ENCODE results near the gene NEAT1. TPM values are rescaled to one million over a fixed set of nuclear protein-coding genes. Genes with fewer than 3 reads are reported as not detected.

Gene NEAT1
- total RNA-seq, 4 donors from 2014 or later, result 370 to 782 (median 680) TPM

DNA sequence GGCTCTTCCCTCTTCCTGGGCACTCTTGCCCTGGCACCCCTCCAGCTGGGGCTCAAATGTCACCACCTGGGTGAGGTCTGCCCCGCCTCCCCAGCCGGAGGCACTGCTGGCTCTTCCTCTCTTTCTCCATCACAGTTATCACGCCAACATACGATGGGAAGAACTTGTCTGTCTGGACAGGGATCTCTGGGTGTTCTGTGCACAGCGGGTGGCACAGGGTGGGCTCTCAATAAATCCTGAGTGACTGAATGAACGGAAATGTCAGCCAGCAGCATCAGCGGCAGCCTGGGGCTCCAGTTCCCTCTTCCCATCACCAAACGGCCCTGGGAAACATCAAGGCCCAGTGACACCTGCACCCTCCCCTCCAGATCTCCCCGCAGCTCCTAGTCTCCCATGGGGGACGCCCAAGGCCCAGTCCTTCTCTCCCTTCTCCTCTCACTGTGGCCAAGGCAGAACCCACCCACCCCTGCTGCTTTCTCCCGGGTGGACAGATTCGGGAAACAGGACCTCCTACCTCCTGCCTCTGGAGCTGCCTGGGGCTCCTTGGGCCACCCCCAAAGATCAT, 39.7 kb upstream of the NEAT1 start:
- DNase-seq, result peak; percentile 91
- H3K4me1 ChIP-seq, result peaks cover 51 to 67% (median 56%) of the 10 kb centered on the region in 4 donors
- TF ChIP-seq, protein P1, sequence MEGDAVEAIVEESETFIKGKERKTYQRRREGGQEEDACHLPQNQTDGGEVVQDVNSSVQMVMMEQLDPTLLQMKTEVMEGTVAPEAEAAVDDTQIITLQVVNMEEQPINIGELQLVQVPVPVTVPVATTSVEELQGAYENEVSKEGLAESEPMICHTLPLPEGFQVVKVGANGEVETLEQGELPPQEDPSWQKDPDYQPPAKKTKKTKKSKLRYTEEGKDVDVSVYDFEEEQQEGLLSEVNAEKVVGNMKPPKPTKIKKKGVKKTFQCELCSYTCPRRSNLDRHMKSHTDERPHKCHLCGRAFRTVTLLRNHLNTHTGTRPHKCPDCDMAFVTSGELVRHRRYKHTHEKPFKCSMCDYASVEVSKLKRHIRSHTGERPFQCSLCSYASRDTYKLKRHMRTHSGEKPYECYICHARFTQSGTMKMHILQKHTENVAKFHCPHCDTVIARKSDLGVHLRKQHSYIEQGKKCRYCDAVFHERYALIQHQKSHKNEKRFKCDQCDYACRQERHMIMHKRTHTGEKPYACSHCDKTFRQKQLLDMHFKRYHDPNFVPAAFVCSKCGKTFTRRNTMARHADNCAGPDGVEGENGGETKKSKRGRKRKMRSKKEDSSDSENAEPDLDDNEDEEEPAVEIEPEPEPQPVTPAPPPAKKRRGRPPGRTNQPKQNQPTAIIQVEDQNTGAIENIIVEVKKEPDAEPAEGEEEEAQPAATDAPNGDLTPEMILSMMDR (IDR thresholded peaks at IDR 0.05), result no peak
- no peak for TF ChIP-seq EP300 (IDR thresholded peaks at IDR 0.05; ENCODE audit: low read depth)
- peak; percentile 7 for TF ChIP-seq POLR2A (IDR thresholded peaks at IDR 0.05)
- peak in 1 of 3 donors; percentile 49 for TF ChIP-seq POLR2AphosphoS5 (IDR thresholded peaks at IDR 0.05)
- no peaks in the 10 kb centered on the region for H3K9me3 ChIP-seq
- intact Hi-C loops (cut with DNase I; ENCODE audit: low total_unique reads) (loop anchor here (2.0 to 5.0 kb wide), 2 partner anchors 36 to 129 kb away; no protein-coding TSS in a partner anchor), in situ Hi-C loops (cut with MboI; ENCODE audit: low pct_ligation_motif_present in 1 of 4, low pct_unique_long_range_greater_than_20kb in 1 of 4, low sequenced_read_pairs in 3 of 4) (no loop called here)
- peak overlapping the region; percentile 88 to 98 (median 98) for H3K27ac ChIP-seq
- WGBS, 2 donors (ENCODE audit: low coverage in 1 of 2), result 13% methylated on average over 12 of the region's 12 CpGs; no CpG with 5 or more reads in 1 of the 2 donors
- H3K4me3 ChIP-seq, result peak overlapping the region in 3 of 4 donors; percentile 23 to 35 (median 32)
- H3K27me3 ChIP-seq, result no peaks in the 10 kb centered on the region
- H3K36me3 ChIP-seq, result no peaks in the 10 kb centered on the region

DNA sequence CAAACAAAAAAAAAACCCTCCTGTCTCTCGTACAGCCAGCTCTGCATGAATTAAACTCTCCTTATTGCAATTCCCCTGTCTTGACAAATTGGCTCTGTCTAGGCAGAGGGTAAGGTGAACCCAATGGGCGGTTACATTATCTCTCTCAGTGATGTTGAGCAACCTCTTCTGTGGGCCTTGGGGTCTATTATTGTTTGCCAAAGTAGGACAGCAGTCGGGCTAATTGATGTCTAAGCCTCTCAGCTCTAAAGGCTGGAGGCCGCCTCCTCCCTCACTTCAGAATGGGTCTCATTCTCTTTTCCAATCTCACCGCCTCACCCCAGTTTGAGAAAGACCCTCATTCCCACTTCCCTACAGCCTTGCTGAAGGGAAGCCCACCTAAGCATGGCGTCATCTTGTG, 38.8 kb upstream of the NEAT1 start:
- Histone ChIP-seq H3K27ac (peak overlapping the region; percentile 88 to 98 (median 98)), H3K36me3 (no peaks in the 10 kb centered on the region), H3K27me3 (no peaks in the 10 kb centered on the region), H3K9me3 (no peaks in the 10 kb centered on the region), H3K4me3 (no peak overlapping the region), H3K4me1 (peaks cover 58 to 76% (median 64%) of the 10 kb centered on the region in 4 donors)
- 79 to 92% methylated on average over 4 to 6 of the region's 6 CpGs for WGBS, 2 donors (ENCODE audit: low coverage in 1 of 2)
- intact Hi-C loops (cut with DNase I; ENCODE audit: low total_unique reads), result loop anchor here (2.0 to 5.0 kb wide), 2 partner anchors 35 to 129 kb away; no protein-coding TSS in a partner anchor
- no peak for TF ChIP-seq POLR2A (IDR thresholded peaks at IDR 0.05)
- TF ChIP-seq EP300 (IDR thresholded peaks at IDR 0.05; ENCODE audit: low read depth), result no peak
- no peak for TF ChIP-seq POLR2AphosphoS5 (IDR thresholded peaks at IDR 0.05)
- TF ChIP-seq, protein P1 (IDR thresholded peaks at IDR 0.05), result no peak
- DNase-seq, result no peak
- in situ Hi-C loops (cut with MboI; ENCODE audit: low pct_ligation_motif_present in 1 of 4, low pct_unique_long_range_greater_than_20kb in 1 of 4, low sequenced_read_pairs in 3 of 4), result no loop called here

DNA sequence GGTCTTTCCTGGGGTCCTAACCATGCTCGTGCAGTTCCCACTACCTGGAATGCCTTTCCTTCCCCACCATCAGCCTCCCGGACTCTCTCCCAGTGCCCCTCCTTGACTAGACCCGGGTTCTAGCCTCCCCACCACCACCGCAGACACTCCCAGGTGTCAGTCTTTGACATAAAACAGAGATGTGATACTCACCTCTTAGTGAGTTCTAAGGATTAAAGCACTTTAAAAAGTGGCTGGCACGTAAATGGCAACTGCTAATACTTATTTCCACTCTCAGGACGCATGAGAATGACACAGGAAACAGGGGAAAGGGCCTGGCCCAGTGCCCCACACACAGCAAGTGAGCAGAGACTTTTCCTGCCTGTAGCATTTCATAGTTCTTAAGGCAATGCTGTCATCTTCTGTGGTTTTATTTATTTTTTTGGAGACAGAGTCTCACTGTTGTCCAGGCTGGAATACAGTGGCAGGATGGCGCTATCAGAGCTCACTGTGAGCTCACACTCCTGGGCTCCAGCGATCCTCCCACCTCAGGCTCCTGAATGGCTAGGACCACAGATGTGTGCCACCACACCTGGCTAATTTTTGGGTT, 38.2 kb upstream of the NEAT1 start:
- Histone ChIP-seq H3K4me1 (peaks cover 58 to 82% (median 70%) of the 10 kb centered on the region in 4 donors), H3K9me3 (no peaks in the 10 kb centered on the region), H3K27ac (peak overlapping the region; percentile 88 to 98 (median 98)), H3K27me3 (no peaks in the 10 kb centered on the region), H3K36me3 (no peaks in the 10 kb centered on the region), H3K4me3 (no peak overlapping the region)
- TF ChIP-seq POLR2AphosphoS5 (IDR thresholded peaks at IDR 0.05) (no peak), EP300 (IDR thresholded peaks at IDR 0.05; ENCODE audit: low read depth) (no peak), POLR2A (IDR thresholded peaks at IDR 0.05) (no peak)
- TF ChIP-seq, protein P1 (IDR thresholded peaks at IDR 0.05), result no peak
- in situ Hi-C loops (cut with MboI; ENCODE audit: low pct_ligation_motif_present in 1 of 4, low pct_unique_long_range_greater_than_20kb in 1 of 4, low sequenced_read_pairs in 3 of 4) (no loop called here), intact Hi-C loops (cut with DNase I; ENCODE audit: low total_unique reads) (loop anchor here (5.0 kb wide), 1 partner anchor 128 kb away; no protein-coding TSS in a partner anchor)
- WGBS, 2 donors (ENCODE audit: low coverage in 1 of 2), result 73% methylated on average over 8 of the region's 8 CpGs; no CpG with 5 or more reads in 1 of the 2 donors
- no peak for DNase-seq

DNA sequence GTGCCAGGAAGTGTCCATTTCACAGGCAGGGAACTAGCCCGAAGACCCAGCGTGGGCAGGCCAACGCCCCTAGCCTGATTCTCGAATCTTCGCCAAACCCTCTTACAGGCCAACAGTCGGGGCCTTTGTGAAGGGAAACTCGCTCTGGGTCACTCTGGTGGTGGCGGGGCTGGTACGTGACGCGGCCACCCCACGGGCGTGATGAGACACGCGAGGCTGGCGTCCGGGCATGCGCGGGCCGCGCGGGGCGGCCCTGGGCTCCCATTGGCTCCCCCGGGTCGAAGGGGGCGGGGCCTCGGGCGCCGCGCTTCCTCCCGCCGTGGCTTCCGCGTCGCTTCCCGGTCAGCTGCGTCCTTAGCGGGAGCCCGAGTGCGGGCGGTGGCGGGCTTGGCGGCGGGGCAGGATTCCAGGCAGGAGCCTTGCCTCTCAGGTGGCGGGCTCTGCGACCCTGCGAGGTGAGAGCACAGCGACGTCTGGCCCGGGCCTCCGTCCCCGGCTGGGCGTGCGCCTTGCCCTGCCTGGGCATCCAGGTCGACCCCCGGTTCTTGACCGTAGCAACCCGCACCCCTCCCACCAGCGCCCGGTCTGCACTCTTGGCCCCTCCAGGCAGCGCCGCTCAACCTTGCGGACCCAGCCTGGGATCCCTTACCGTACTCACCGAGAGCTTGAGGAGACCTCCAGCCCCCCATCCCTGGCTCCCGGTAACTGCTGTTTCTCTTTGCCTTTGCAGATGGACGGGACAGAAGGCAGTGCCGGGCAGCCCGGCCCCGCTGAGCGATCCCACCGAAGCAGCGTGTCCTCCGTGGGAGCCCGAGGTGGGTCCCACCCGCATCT, 36.1 kb upstream of the NEAT1 start, which contains the start of gene FRMD8:
FRMD8 (plus strand) TSS at position 331 of the 834 bp plus-strand sequence; CDS start at position 731, 400 bp downstream.
- H3K4me3 ChIP-seq, result peak within 1 kb of the TSS; percentile 72 to 87 (median 80)
- H3K27ac ChIP-seq, result peak within 1 kb of the TSS; percentile 88 to 98 (median 98)
- no peaks in the 10 kb centered on the region for H3K36me3 ChIP-seq
- peaks cover 46 to 91% (median 71%) of the 10 kb centered on the region in 4 donors for H3K4me1 ChIP-seq
- peak; percentile 96 to 98 (median 97) for TF ChIP-seq POLR2AphosphoS5 (IDR thresholded peaks at IDR 0.05)
- TF ChIP-seq EP300 (IDR thresholded peaks at IDR 0.05; ENCODE audit: low read depth), result no peak
- TF ChIP-seq POLR2A (IDR thresholded peaks at IDR 0.05), result peak; percentile 94
- TF ChIP-seq, protein P1 (IDR thresholded peaks at IDR 0.05), result no peak
- intact Hi-C loops (cut with DNase I; ENCODE audit: low total_unique reads) (no loop called here), in situ Hi-C loops (cut with MboI; ENCODE audit: low pct_ligation_motif_present in 1 of 4, low pct_unique_long_range_greater_than_20kb in 1 of 4, low sequenced_read_pairs in 3 of 4) (no loop called here)
- H3K27me3 ChIP-seq, result no peaks in the 10 kb centered on the region
- WGBS, 2 donors (ENCODE audit: low coverage in 1 of 2), result 0 to 2% methylated on average over 8 to 41 of the region's 76 CpGs
- H3K9me3 ChIP-seq, result no peaks in the 10 kb centered on the region
- peak; percentile 95 for DNase-seq
